Skeletal muscle tissue (tissue), 4 donors: Measurements from ENCODE around the gene KCNK16. TPM values are rescaled to one million over a fixed set of nuclear protein-coding genes. Genes with fewer than 3 reads are reported as not detected.

Experiments
- H3K27ac ChIP-seq: one replicate; pipeline ENCODE4 v1.7.0; 2013; ENCODE audit warnings: mild to moderate bottlenecking, low read depth, low read length, inconsistent platforms
- H3K27me3 ChIP-seq, 3 donors: one replicate each; pipeline ENCODE4 v1.7.0; 2013; ENCODE audit warnings: low read length in 3 of 3; ENCODE audit not compliant: control insufficient read depth in 3 of 3, insufficient read depth in 3 of 3
- H3K36me3 ChIP-seq, 3 donors: one replicate each; pipeline ENCODE4 v1.7.0; 2013; ENCODE audit warnings: low read length in 3 of 3; ENCODE audit not compliant: control insufficient read depth in 3 of 3, insufficient read depth in 3 of 3
- H3K4me1 ChIP-seq, 3 donors: one replicate each; pipeline ENCODE4 v1.7.0; 2013; ENCODE audit warnings: low read length in 3 of 3, mild to moderate bottlenecking in 3 of 3; ENCODE audit not compliant: control insufficient read depth in 3 of 3, insufficient read depth in 3 of 3
- H3K4me3 ChIP-seq, 3 donors: one replicate each; pipeline ENCODE4 v1.7.0; 2013; ENCODE audit warnings: low read length in 3 of 3
- H3K9ac ChIP-seq, 3 donors: one replicate each; pipeline ENCODE4 v1.7.0; 2013; ENCODE audit warnings: low read length in 3 of 3, mild to moderate bottlenecking in 3 of 3, moderate library complexity in 2 of 3, low read depth in 1 of 3
- H3K9me3 ChIP-seq, 3 donors: one replicate each; pipeline ENCODE4 v1.7.0; 2013; ENCODE audit warnings: low read length in 3 of 3; ENCODE audit not compliant: control insufficient read depth in 3 of 3
- total RNA-seq: library from RNA; depleted of rRNA; stranded (reverse); fragments of >200 nt; gene quantifications from one replicate; pipeline ENCODE4 v1.2.3, GENCODE V29; 2014
- donor health status: Osteomylitis.

KCNK16 gene
- total RNA-seq, 1 donor from 2014 or later: not detected

- H3K4me3 ChIP-seq: no peak overlapping the region
- peaks cover 0 to 4% (median 0%) of the 10 kb centered on the region in 3 donors for H3K27me3 ChIP-seq
- H3K4me1 ChIP-seq: no peaks in the 10 kb centered on the region
- H3K9ac ChIP-seq: no peak overlapping the region
- no peaks in the 10 kb centered on the region for H3K9me3 ChIP-seq
- H3K27ac ChIP-seq: no peak overlapping the region
- no peaks in the 10 kb centered on the region for H3K36me3 ChIP-seq
Measured at GRCh38 chr6:39268171-39268570, 54.3 kb downstream of the KCNK16 start.

- no peak overlapping the region for H3K4me3 ChIP-seq
- H3K36me3 ChIP-seq: no peaks in the 10 kb centered on the region
- no peak overlapping the region for H3K9ac ChIP-seq
- no peaks in the 10 kb centered on the region for H3K9me3 ChIP-seq
- no peak overlapping the region for H3K27ac ChIP-seq
- peaks cover 0 to 5% (median 4%) of the 10 kb centered on the region in 3 donors for H3K27me3 ChIP-seq
- no peaks in the 10 kb centered on the region for H3K4me1 ChIP-seq
Measured at GRCh38 chr6:39266782-39267355, 55.6 kb downstream of the KCNK16 start.

GRCh38 chr6:39266375-39266774 lies 56.1 kb downstream of the KCNK16 start:
- Histone ChIP-seq H3K9ac (no peak overlapping the region), H3K9me3 (no peaks in the 10 kb centered on the region), H3K36me3 (no peaks in the 10 kb centered on the region), H3K27me3 (peaks cover 0 to 10% (median 8%) of the 10 kb centered on the region in 3 donors), H3K27ac (no peak overlapping the region), H3K4me3 (no peak overlapping the region), H3K4me1 (no peaks in the 10 kb centered on the region)

Other genes starting within 250 kb of the KCNK16 start
- gene SAYSD1, start 207.5 kb downstream of the KCNK16 start, total RNA-seq: 17.2 TPM
- gene KCNK5, start 93.2 kb downstream of the KCNK16 start, total RNA-seq: 1.6 TPM
- gene KCNK17, start 8.3 kb downstream of the KCNK16 start, total RNA-seq: 1.6 TPM